K562 (cell line): Measurements from ENCODE around the gene P2RY8.

ENCODE experiments used
- CEBPB ChIP-seq: fragments of 450-650 bp; IDR thresholded peaks from 2 replicates; pipeline ENCODE4 v1.6.1; 2016; ENCODE audit warnings: missing genetic modification characterization, missing compliant biosample characterization
- CHD2 ChIP-seq: IDR thresholded peaks from 2 replicates; pipeline ENCODE4 v1.6.1; 2011; ENCODE audit warnings: low read depth, low read length
- JUNB ChIP-seq: fragments of 450-650 bp; formaldehyde crosslinking; conservative IDR thresholded peaks from 2 replicates; pipeline ENCODE4 v1.4.0; 2020; ENCODE audit warnings: mild to moderate bottlenecking
- MTF1 ChIP-seq: fragments of 250-450 bp; sonication (Bioruptor Pico); IDR thresholded peaks from 2 replicates; pipeline ENCODE4 v1.9.0; 2021; ENCODE audit warnings: moderate library complexity, mild to moderate bottlenecking, inconsistent platforms, borderline replicate concordance
- MXI1 ChIP-seq: IDR thresholded peaks from 2 replicates; pipeline ENCODE4 v1.6.1; 2011; ENCODE audit warnings: low read depth, mild to moderate bottlenecking, improper control_type of control experiment, low read length
- NR2C2 ChIP-seq, 2 experiments: fragments of 200-800 bp in 1 of 2; sonication (Bioruptor generic) in 1 of 2; sonication (generic) in 1 of 2; formaldehyde crosslinking in 1 of 2; IDR thresholded peaks; 2 replicates each; pipeline versions ENCODE4 v1.6.1 to v1.8.0; 2016 to 2022; ENCODE audit warnings: mild to moderate bottlenecking in 1 of 2, missing compliant biosample characterization in 1 of 2, missing genetic modification characterization in 1 of 2, missing genetic modification reagents in 1 of 2
- POLR2A ChIP-seq: fragments of 450-650 bp; conservative IDR thresholded peaks from 2 replicates; pipeline ENCODE4 v1.6.1; 2016
- PPARD ChIP-seq: fragments of 250-450 bp; sonication (Bioruptor Pico); IDR thresholded peaks from 2 replicates; pipeline ENCODE4 v1.8.0; 2022; ENCODE audit warnings: inconsistent platforms, mild to moderate bottlenecking, moderate library complexity
- RBM17 ChIP-seq: fragments of 200-400 bp; formaldehyde crosslinking; IDR thresholded peaks from 2 replicates; pipeline ENCODE4 v1.6.1; 2017; ENCODE audit warnings: low read depth, mild to moderate bottlenecking, low read length, borderline replicate concordance
- ZC3H11A ChIP-seq: IDR thresholded peaks from 2 replicates; pipeline ENCODE4 v1.6.1; 2012; ENCODE audit warnings: low read depth, low read length, improper control_type of control experiment
- TF ChIP-seq, protein P1 (sequence below), 3 experiments: IDR thresholded peaks in 2 of 3; conservative IDR thresholded peaks in 1 of 3; 2 replicates each; pipeline ENCODE4 v1.5.1; 2011 to 2012; ENCODE audit warnings: low read length in 3 of 3, mild to moderate bottlenecking in 3 of 3, control low read depth in 2 of 3, improper control_type of control experiment in 1 of 3, inconsistent platforms in 1 of 3, low read depth in 1 of 3, mixed read lengths in 1 of 3, moderate library complexity in 1 of 3; ENCODE audit not compliant: insufficient read depth in 2 of 3
- TF ChIP-seq, protein P2 (sequence below): fragments of 450-650 bp; IDR thresholded peaks from 2 replicates; pipeline ENCODE4 v1.6.1; 2017; ENCODE audit warnings: mild to moderate bottlenecking, moderate library complexity
- TF ChIP-seq, protein P3 (sequence below): sonication (generic); formaldehyde crosslinking; IDR thresholded peaks from 2 replicates; pipeline ENCODE4 v1.9.0; 2022; ENCODE audit warnings: mild to moderate bottlenecking, missing genetic modification reagents
- TF ChIP-seq, protein P4 (sequence below): sonication (generic); formaldehyde crosslinking; IDR thresholded peaks from 2 replicates; pipeline ENCODE4 v1.8.1; 2022; ENCODE audit warnings: missing genetic modification reagents

DNA sequence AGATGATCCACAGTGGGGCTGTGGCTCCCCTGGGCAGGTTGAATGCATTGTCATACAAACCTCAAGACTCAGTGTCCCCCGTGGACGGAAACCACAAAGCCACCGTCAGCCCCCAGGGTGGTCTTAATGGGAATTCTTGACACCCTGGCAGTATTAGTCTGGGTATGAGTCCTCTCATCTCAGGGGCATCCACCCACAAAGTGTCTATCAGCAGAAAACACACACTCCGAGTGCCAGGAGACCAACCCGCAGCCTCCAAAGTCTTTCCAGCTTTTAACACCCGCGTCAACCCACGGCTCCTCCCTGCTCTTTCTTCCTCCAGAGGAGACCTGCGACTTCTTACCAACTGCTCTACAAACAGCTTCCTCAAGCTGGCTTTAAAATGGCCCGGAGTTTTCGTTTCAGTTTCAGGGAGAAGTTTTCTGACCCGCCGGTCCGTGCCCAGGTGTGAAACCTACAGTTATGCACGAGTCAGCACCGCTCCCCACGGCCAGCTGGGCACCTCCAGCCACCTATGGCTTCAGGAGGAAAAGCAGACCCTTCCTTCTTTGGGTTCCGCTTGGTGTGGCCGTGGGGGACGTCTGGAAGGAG is 69.9 kb downstream of the P2RY8 start:
- TF ChIP-seq, protein P1, sequence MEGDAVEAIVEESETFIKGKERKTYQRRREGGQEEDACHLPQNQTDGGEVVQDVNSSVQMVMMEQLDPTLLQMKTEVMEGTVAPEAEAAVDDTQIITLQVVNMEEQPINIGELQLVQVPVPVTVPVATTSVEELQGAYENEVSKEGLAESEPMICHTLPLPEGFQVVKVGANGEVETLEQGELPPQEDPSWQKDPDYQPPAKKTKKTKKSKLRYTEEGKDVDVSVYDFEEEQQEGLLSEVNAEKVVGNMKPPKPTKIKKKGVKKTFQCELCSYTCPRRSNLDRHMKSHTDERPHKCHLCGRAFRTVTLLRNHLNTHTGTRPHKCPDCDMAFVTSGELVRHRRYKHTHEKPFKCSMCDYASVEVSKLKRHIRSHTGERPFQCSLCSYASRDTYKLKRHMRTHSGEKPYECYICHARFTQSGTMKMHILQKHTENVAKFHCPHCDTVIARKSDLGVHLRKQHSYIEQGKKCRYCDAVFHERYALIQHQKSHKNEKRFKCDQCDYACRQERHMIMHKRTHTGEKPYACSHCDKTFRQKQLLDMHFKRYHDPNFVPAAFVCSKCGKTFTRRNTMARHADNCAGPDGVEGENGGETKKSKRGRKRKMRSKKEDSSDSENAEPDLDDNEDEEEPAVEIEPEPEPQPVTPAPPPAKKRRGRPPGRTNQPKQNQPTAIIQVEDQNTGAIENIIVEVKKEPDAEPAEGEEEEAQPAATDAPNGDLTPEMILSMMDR (IDR thresholded peaks at IDR 0.05 in 2 of 3, conservative IDR thresholded peaks at IDR 0.05 in 1 of 3; ENCODE audit: insufficient read depth in 2 of 3, low read depth in 1 of 3, low read length in 3 of 3): no peak
- TF ChIP-seq POLR2A (no peak), CEBPB (tag) (no peak), CHD2 (no peak), ZC3H11A (no peak), MTF1 (CRISPR knock-in tag) (no peak), JUNB (CRISPR knock-in tag) (no peak), PPARD (CRISPR knock-in tag) (no peak), MXI1 (no peak), NR2C2 (CRISPR knock-in tag; IDR thresholded peaks at IDR 0.05) (no peak), NR2C2 (tag; IDR thresholded peaks at IDR 0.05) (no peak), RBM17 (no peak)
- TF ChIP-seq, protein P2, sequence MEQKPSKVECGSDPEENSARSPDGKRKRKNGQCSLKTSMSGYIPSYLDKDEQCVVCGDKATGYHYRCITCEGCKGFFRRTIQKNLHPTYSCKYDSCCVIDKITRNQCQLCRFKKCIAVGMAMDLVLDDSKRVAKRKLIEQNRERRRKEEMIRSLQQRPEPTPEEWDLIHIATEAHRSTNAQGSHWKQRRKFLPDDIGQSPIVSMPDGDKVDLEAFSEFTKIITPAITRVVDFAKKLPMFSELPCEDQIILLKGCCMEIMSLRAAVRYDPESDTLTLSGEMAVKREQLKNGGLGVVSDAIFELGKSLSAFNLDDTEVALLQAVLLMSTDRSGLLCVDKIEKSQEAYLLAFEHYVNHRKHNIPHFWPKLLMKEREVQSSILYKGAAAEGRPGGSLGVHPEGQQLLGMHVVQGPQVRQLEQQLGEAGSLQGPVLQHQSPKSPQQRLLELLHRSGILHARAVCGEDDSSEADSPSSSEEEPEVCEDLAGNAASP: no peak
- TF ChIP-seq, protein P3, sequence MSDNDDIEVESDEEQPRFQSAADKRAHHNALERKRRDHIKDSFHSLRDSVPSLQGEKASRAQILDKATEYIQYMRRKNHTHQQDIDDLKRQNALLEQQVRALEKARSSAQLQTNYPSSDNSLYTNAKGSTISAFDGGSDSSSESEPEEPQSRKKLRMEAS: no peak
- TF ChIP-seq, protein P4, sequence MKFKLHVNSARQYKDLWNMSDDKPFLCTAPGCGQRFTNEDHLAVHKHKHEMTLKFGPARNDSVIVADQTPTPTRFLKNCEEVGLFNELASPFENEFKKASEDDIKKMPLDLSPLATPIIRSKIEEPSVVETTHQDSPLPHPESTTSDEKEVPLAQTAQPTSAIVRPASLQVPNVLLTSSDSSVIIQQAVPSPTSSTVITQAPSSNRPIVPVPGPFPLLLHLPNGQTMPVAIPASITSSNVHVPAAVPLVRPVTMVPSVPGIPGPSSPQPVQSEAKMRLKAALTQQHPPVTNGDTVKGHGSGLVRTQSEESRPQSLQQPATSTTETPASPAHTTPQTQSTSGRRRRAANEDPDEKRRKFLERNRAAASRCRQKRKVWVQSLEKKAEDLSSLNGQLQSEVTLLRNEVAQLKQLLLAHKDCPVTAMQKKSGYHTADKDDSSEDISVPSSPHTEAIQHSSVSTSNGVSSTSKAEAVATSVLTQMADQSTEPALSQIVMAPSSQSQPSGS (CRISPR knock-in tag): no peak
